GM10248 (cell line): ENCODE data around the gene SRSF5.

Experiments used
- CTCF ChIA-PET: fragments of 300-600 bp; sonication (Branson Sonifier 250); formaldehyde crosslinking; extraction: SDS; loops from one replicate; lab custom pipeline; 2021; ENCODE audit warnings: antibody characterized with exemption; lab: Yijun Ruan, JAX
- POLR2A ChIA-PET: fragments of 350-650 bp; sonication (Branson Sonifier 250); formaldehyde crosslinking; extraction: SDS; loops from one replicate; lab custom pipeline; 2020; ENCODE audit warnings: antibody characterized with exemption; lab: Yijun Ruan, JAX
- DNase-seq: peaks from one replicate; pipeline ENCODE4 v3.0.0; 2012; ENCODE audit errors: extremely low spot score
- TF ChIP-seq, protein P1 (sequence below): IDR thresholded peaks from 2 replicates; pipeline ENCODE4 v1.5.1; 2012; ENCODE audit warnings: mild to moderate bottlenecking, low read depth; ENCODE audit errors: extremely low read depth, missing control alignments, control extremely low read depth

SRSF5 gene

GRCh38 chr14:69775012-69775411, 8.1 kb downstream of the SRSF5 start:
- TF ChIP-seq, protein P1, sequence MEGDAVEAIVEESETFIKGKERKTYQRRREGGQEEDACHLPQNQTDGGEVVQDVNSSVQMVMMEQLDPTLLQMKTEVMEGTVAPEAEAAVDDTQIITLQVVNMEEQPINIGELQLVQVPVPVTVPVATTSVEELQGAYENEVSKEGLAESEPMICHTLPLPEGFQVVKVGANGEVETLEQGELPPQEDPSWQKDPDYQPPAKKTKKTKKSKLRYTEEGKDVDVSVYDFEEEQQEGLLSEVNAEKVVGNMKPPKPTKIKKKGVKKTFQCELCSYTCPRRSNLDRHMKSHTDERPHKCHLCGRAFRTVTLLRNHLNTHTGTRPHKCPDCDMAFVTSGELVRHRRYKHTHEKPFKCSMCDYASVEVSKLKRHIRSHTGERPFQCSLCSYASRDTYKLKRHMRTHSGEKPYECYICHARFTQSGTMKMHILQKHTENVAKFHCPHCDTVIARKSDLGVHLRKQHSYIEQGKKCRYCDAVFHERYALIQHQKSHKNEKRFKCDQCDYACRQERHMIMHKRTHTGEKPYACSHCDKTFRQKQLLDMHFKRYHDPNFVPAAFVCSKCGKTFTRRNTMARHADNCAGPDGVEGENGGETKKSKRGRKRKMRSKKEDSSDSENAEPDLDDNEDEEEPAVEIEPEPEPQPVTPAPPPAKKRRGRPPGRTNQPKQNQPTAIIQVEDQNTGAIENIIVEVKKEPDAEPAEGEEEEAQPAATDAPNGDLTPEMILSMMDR = no peak
- no peak for DNase-seq
- POLR2A ChIA-PET = no interaction called here
- CTCF ChIA-PET = no interaction called here

DNA sequence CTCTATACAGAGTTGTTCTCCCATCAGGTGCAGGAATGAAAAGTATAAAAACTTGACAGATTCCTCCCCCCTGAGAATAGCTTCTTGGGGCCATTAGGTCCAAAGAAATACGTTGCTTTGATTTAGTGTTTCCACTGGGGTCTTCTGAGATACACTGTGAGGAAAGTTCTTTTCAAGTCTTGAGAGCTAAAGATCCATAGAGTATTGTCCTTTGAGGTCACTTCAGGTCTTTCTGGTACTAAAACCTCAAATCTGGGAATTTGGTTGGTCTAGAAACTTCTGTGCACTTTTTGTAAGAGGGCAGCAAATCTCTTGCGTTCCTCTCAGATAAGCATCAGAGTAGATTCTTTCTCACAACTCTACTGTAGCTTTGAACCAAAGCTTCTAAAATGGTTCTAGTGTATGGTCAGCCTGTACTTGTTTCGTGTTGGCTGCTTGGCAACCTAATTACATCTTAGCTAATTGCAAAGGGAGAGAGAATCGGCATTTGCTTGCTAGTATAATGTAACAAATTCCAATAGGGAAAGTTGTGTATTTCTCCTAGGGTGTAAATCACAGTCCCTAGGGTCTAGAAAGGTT, 10.0 kb downstream of the SRSF5 start:
- CTCF ChIA-PET = interaction anchor here (0.9 to 1.6 kb wide), 2 partner anchors 17 to 251 kb away, joined by 3 read pairs; no protein-coding TSS in a partner anchor
- no peak for DNase-seq
- POLR2A ChIA-PET = interaction anchor here (0.6 to 2.0 kb wide), 2 partner anchors 10 to 129 kb away, joined by 3 to 13 read pairs; partner anchors contain the start of gene SRSF5
- TF ChIP-seq, protein P1 = no peak

DNA sequence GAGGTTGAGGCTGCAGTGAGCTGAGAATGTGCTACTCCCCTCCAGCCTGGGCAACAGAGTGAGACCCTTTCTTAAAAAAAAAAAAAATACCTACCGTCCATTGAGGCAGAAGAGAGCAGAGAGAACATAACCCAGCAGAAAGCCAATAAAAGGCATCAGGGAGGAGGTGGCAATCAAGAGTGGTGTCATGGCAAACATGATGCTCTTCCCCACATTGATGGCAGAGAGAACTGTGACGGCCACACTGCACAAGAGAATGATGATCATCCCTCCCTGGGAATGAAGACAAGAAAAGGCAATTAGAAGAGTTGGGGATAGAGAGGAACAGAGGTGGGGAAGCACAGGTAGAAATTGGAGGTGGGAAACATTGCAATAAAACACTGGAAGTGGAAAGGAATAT, 12.1 kb downstream of the SRSF5 start:
- TF ChIP-seq, protein P1 = no peak
- CTCF ChIA-PET = no interaction called here
- POLR2A ChIA-PET = no interaction called here
- DNase-seq = no peak

- TF ChIP-seq, protein P1 = no peak
- DNase-seq = no peak
- ChIA-PET CTCF (interaction anchor here (0.9 kb wide), 1 partner anchor 248 kb away, joined by 3 read pairs; no protein-coding TSS in a partner anchor), POLR2A (no interaction called here)
Observed at GRCh38 chr14:69780092-69780491, 13.2 kb downstream of the SRSF5 start.

GRCh38 chr14:69780952-69781351, 14.0 kb downstream of the SRSF5 start:
- POLR2A ChIA-PET = interaction anchor here (1.0 kb wide), 1 partner anchor 9 kb away, joined by 3 read pairs; no protein-coding TSS in a partner anchor
- CTCF ChIA-PET = interaction anchor here (2.0 kb wide), 1 partner anchor 27 kb away, joined by 5 read pairs; no protein-coding TSS in a partner anchor
- TF ChIP-seq, protein P1 = no peak
- no peak for DNase-seq

DNA sequence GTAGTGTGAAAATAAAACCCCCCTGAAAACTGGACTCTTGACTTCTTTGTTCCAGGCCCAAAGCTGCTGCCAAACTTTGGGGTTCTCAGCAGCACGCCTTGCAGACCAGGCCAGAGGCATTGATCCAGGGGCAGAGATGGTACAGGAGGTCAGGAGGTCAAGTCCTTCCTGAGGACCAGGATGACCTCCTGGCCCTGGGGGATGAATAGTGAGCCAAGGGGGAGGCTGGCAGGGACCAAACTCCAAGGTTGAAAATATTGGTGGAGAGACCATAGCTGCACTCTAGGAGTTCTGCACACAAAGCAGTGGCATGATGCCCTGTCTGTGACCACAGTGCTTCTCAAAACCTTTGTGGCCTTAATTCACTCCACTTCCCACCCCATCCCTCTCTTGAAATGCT, 18.0 kb downstream of the SRSF5 start:
- ChIA-PET POLR2A (interaction anchor here (0.6 to 2.0 kb wide), 4 partner anchors 10 to 18 kb away, joined by 3 to 5 read pairs (median 4); partner anchors contain the start of gene SRSF5), CTCF (no interaction called here)
- DNase-seq = no peak
- TF ChIP-seq, protein P1 = no peak
